ENCODE data around the gene L1TD1.

DNA sequence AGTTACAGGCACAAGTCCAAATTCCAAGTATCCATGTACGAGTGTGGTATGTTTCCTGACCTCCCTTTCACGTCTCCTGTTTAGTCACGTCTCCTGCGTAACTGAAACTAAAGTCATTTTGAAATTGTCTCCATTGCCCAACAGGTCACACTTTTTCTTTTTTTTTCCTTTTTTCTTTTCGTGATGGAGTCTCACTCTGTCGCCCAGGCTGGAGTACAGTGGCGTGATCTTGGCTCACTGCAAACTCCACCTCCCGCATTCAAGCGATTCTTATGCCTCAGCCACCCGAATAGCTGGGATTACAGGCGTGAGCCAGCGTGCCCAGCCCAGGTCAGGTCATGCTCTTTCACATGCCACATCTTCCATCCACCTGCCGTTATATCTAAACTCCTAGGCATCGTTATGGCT is 38.2 kb downstream of the L1TD1 start:
- TF ChIP-seq POLR2A (IDR thresholded peaks at IDR 0.05) (no peak), EP300 (IDR thresholded peaks at IDR 0.05) (no peak)
